HepG2 (cell line): ENCODE data around the gene CHN1. TPM values are rescaled to one million over a fixed set of nuclear protein-coding genes. Genes with fewer than 3 reads are reported as not detected.

Experiments used
- RBM22 ChIP-seq: fragments of 200-400 bp; formaldehyde crosslinking; optimal IDR thresholded peaks from 2 replicates; pipeline ENCODE3; 2017; ENCODE audit warnings: mild to moderate bottlenecking, low read length, moderate library complexity
- RFX5 ChIP-seq: IDR thresholded peaks from 2 replicates; pipeline ENCODE4 v1.6.1; 2011; ENCODE audit warnings: low read depth, low read length, improper control_type of control experiment
- SMAD9 ChIP-seq: sonication (generic); formaldehyde crosslinking; IDR thresholded peaks from 2 replicates; pipeline ENCODE4 v1.5.1; 2020; ENCODE audit warnings: mild to moderate bottlenecking, missing genetic modification reagents
- ZBTB33 ChIP-seq: sonication (generic); formaldehyde crosslinking; IDR thresholded peaks from 2 replicates; pipeline ENCODE4 v1.4.0; 2020; ENCODE audit warnings: missing genetic modification reagents
- polyA plus RNA-seq, 8 experiments: library from polyadenylated mRNA; depleted of rRNA in 3 of 8; stranded (reverse) in 7 of 8; unstranded in 1 of 8; fragments of >200 nt; fragmentation: Illumina TruSeq in 4 of 8; extraction: Trizol in 4 of 8; gene quantifications; 2 replicates each; pipeline versions ENCODE4 v1.2.1 to v1.2.3, GENCODE V29; 2011 to 2016; ENCODE audit warnings: low read depth in 4 of 8, missing spikeins in 1 of 8, mixed read lengths in 1 of 8; ENCODE audit not compliant: insufficient read depth in 1 of 8
- total RNA-seq, 5 experiments: library from RNA; depleted of rRNA; stranded (reverse); fragments of >200 nt; fragmentation: Illumina TruSeq; extraction: Trizol; gene quantifications; 2 replicates each; pipeline ENCODE4 v1.2.3, GENCODE V29; 2016; ENCODE audit warnings: low read depth in 1 of 5
- TF ChIP-seq, protein P1 (sequence below): sonication (generic); formaldehyde crosslinking; IDR thresholded peaks from 2 replicates; pipeline ENCODE4 v1.4.0; 2020; ENCODE audit warnings: missing genetic modification reagents

CHN1 gene
- total and polyA plus RNA-seq, 2 of the 13 experiments (the other 11 are each of a cell fraction or from before 2014, with no cell fraction given): 2.8 to 3.5 TPM

DNA sequence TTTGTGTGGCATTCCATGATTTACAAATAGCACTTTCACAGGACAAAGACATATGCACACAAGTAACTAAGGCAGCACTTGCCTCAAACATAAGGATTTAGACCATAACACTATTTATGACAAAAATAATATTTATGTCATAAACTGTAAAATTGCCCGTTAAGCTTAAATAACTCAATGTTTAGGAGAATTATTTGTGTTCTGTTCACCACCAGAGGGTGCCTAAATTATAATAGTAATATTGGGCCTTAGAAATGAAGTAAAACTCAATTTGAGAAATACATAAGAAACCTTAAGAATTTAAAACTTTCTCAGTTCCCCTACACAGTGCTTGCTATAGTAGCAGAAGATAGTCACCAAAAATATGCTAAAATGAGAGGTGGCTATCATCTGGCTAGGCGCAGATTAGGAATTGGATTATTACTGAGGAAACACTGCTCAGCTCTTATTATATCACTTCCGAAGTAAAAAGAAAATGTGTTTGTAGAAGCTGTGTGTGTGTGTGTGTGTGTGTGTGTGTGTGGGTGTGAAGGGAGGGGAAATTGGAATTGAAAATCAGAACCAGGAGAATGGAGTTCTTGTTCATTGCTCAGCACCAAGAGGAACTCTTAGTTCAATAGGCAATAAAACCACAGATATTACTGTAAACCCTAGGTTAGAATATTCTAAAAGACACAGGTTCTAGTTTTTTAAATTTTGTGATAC is 4.9 kb upstream of the CHN1 start (continued):
- TF ChIP-seq, protein P1, sequence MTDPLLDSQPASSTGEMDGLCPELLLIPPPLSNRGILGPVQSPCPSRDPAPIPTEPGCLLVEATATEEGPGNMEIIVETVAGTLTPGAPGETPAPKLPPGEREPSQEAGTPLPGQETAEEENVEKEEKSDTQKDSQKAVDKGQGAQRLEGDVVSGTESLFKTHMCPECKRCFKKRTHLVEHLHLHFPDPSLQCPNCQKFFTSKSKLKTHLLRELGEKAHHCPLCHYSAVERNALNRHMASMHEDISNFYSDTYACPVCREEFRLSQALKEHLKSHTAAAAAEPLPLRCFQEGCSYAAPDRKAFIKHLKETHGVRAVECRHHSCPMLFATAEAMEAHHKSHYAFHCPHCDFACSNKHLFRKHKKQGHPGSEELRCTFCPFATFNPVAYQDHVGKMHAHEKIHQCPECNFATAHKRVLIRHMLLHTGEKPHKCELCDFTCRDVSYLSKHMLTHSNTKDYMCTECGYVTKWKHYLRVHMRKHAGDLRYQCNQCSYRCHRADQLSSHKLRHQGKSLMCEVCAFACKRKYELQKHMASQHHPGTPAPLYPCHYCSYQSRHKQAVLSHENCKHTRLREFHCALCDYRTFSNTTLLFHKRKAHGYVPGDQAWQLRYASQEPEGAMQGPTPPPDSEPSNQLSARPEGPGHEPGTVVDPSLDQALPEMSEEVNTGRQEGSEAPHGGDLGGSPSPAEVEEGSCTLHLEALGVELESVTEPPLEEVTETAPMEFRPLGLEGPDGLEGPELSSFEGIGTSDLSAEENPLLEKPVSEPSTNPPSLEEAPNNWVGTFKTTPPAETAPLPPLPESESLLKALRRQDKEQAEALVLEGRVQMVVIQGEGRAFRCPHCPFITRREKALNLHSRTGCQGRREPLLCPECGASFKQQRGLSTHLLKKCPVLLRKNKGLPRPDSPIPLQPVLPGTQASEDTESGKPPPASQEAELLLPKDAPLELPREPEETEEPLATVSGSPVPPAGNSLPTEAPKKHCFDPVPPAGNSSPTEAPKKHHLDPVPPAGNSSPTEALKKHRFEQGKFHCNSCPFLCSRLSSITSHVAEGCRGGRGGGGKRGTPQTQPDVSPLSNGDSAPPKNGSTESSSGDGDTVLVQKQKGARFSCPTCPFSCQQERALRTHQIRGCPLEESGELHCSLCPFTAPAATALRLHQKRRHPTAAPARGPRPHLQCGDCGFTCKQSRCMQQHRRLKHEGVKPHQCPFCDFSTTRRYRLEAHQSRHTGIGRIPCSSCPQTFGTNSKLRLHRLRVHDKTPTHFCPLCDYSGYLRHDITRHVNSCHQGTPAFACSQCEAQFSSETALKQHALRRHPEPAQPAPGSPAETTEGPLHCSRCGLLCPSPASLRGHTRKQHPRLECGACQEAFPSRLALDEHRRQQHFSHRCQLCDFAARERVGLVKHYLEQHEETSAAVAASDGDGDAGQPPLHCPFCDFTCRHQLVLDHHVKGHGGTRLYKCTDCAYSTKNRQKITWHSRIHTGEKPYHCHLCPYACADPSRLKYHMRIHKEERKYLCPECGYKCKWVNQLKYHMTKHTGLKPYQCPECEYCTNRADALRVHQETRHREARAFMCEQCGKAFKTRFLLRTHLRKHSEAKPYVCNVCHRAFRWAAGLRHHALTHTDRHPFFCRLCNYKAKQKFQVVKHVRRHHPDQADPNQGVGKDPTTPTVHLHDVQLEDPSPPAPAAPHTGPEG: no peak
- TF ChIP-seq ZBTB33 (CRISPR knock-in tag) (no peak), SMAD9 (CRISPR knock-in tag) (no peak), RFX5 (no peak), RBM22 (no peak)
- TF ChIP-seq, all 625 proteins: peak for 0
